Measurements from ENCODE around the gene COL6A1.

The COL6A1 gene

DNA sequence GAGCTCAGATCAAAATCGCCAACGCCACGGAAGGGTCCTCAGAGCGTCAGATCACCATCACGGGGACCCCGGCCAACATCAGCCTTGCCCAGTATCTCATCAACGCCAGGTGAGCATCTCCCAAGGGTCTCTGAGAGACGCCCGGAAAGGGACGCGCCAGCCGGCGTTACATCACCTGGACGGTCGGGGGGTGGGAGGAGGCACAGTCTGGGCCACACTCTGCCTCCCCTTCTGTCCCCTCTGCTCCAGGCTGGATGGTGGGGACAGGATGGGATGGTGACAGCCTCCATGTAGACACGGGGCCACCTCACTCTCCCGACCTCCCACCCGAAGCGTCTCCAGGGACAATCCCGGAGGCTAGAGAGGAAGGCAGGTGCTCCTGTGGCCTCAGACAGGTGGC, 41.5 kb upstream of the COL6A1 start:
- Histone ChIP-seq H3K9me3 (ENCODE audit: control insufficient read depth, insufficient read depth, low read length) (no peaks in the 10 kb centered on the region), H4K20me1 (ENCODE audit: control insufficient read depth, insufficient read depth, low read depth, low read length) (no peaks in the 10 kb centered on the region), H3K4me1 (ENCODE audit: control insufficient read depth, low read length) (no peaks in the 10 kb centered on the region), H3F3A (ENCODE audit: control insufficient read depth, insufficient read depth) (no peaks in the 10 kb centered on the region), H3K36me3 (ENCODE audit: control insufficient read depth, low read length) (no peaks in the 10 kb centered on the region), H3K9me2 (replicated peaks; ENCODE audit: control insufficient read depth, low read length) (no peaks in the 10 kb centered on the region), H3K27me3 (ENCODE audit: control insufficient read depth, low read length) (no peaks in the 10 kb centered on the region), H3K27ac (ENCODE audit: low read depth, low read length) (no peak overlapping the region), H3K4me2 (ENCODE audit: low read length) (no peak overlapping the region), H3K79me2 (ENCODE audit: control insufficient read depth, low read length) (no peaks in the 10 kb centered on the region), H3K4me3 (ENCODE audit: low read length) (no peak overlapping the region)
- no peak for TF ChIP-seq EZH2phosphoT487 (IDR thresholded peaks at IDR 0.05; ENCODE audit: borderline replicate concordance, low read length)
- TF ChIP-seq, protein P1, sequence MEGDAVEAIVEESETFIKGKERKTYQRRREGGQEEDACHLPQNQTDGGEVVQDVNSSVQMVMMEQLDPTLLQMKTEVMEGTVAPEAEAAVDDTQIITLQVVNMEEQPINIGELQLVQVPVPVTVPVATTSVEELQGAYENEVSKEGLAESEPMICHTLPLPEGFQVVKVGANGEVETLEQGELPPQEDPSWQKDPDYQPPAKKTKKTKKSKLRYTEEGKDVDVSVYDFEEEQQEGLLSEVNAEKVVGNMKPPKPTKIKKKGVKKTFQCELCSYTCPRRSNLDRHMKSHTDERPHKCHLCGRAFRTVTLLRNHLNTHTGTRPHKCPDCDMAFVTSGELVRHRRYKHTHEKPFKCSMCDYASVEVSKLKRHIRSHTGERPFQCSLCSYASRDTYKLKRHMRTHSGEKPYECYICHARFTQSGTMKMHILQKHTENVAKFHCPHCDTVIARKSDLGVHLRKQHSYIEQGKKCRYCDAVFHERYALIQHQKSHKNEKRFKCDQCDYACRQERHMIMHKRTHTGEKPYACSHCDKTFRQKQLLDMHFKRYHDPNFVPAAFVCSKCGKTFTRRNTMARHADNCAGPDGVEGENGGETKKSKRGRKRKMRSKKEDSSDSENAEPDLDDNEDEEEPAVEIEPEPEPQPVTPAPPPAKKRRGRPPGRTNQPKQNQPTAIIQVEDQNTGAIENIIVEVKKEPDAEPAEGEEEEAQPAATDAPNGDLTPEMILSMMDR (IDR thresholded peaks at IDR 0.05; ENCODE audit: low read depth, low read length, poor library complexity, severe bottlenecking) = no peak

DNA sequence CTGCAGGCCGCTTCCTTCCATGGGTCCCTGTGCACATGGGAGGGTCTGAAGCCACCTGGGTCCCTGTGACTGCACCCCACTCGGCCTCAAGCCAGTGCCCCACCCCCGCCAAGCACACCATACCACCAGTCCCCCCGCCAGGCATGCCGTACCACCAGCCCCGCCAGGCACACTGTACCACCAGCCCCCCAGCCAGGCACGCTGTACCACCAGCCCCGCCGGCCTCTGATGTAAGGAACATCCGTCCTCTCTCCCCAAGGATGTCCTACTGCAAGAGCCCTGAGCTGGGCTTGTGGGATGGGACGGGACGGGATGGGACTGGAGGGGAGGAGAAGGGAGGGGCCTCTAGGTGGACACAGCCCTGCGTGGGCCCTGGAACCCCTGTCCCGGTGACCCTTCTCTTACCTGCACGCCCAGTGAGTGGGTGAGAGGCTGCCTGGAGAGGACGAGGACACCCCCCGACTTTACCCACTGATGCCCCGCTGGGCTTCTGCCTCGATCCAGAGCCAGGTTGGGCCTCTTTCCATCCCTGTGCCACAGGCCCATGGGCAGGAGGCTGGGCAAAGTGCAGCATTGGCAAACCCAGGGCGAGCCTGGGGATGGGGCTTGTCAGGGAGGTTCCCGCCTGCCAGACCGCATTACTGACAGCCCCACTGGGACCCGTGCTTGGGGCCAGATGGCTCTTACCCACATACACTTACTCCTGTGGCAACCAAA, 40.8 kb upstream of the COL6A1 start:
- TF ChIP-seq, protein P1 (IDR thresholded peaks at IDR 0.05; ENCODE audit: low read depth, low read length, poor library complexity, severe bottlenecking) = no peak
- TF ChIP-seq EZH2phosphoT487 (IDR thresholded peaks at IDR 0.05; ENCODE audit: borderline replicate concordance, low read length) = no peak

DNA sequence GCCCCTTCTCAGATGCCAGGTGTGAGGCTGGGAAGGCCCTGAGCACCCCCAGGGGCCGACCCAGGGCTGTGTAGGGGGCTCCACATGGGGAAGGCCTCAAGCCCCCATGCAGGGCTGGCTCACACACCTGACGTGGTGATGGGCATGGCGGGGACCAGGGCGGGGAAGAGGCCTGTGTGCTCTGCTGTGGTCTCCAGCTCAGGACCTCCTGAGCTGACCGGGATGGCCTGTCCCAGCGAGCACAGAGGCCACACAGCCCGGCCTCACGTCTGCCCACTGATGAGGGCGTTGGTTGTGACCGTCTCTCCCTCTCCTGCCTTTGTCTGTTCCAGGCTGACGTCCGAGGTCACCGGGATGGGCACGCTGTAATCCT, 40.2 kb upstream of the COL6A1 start:
- H3K79me2 ChIP-seq (ENCODE audit: control insufficient read depth, low read length) = no peaks in the 10 kb centered on the region
- no peaks in the 10 kb centered on the region for H3K4me1 ChIP-seq (ENCODE audit: control insufficient read depth, low read length)
- no peaks in the 10 kb centered on the region for H3K9me2 ChIP-seq (replicated peaks; ENCODE audit: control insufficient read depth, low read length)
- no peaks in the 10 kb centered on the region for H3K36me3 ChIP-seq (ENCODE audit: control insufficient read depth, low read length)
- no peak overlapping the region for H3K4me3 ChIP-seq (ENCODE audit: low read length)
- no peaks in the 10 kb centered on the region for H3K9me3 ChIP-seq (ENCODE audit: control insufficient read depth, insufficient read depth, low read length)
- H3K27me3 ChIP-seq (ENCODE audit: control insufficient read depth, low read length) = no peaks in the 10 kb centered on the region
- H4K20me1 ChIP-seq (ENCODE audit: control insufficient read depth, insufficient read depth, low read depth, low read length) = no peaks in the 10 kb centered on the region
- no peak overlapping the region for H3K27ac ChIP-seq (ENCODE audit: low read depth, low read length)
- H3F3A ChIP-seq (ENCODE audit: control insufficient read depth, insufficient read depth) = no peaks in the 10 kb centered on the region
- H3K4me2 ChIP-seq (ENCODE audit: low read length) = no peak overlapping the region
- TF ChIP-seq, protein P1 (IDR thresholded peaks at IDR 0.05; ENCODE audit: low read depth, low read length, poor library complexity, severe bottlenecking) = no peak
- TF ChIP-seq EZH2phosphoT487 (IDR thresholded peaks at IDR 0.05; ENCODE audit: borderline replicate concordance, low read length) = no peak

More for the DNA sequence above, 40.8 kb upstream of the COL6A1 start:
- no peaks in the 10 kb centered on the region for H4K20me1 ChIP-seq (ENCODE audit: control insufficient read depth, insufficient read depth, low read depth, low read length)
- H3K9me2 ChIP-seq (replicated peaks; ENCODE audit: control insufficient read depth, low read length) = no peaks in the 10 kb centered on the region
- H3K4me3 ChIP-seq (ENCODE audit: low read length) = no peak overlapping the region
- no peaks in the 10 kb centered on the region for H3K4me1 ChIP-seq (ENCODE audit: control insufficient read depth, low read length)
- no peak overlapping the region for H3K27ac ChIP-seq (ENCODE audit: low read depth, low read length)
- no peaks in the 10 kb centered on the region for H3K9me3 ChIP-seq (ENCODE audit: control insufficient read depth, insufficient read depth, low read length)
- H3K36me3 ChIP-seq (ENCODE audit: control insufficient read depth, low read length) = no peaks in the 10 kb centered on the region
- H3K4me2 ChIP-seq (ENCODE audit: low read length) = no peak overlapping the region
- H3K79me2 ChIP-seq (ENCODE audit: control insufficient read depth, low read length) = no peaks in the 10 kb centered on the region
- H3F3A ChIP-seq (ENCODE audit: control insufficient read depth, insufficient read depth) = no peaks in the 10 kb centered on the region
- H3K27me3 ChIP-seq (ENCODE audit: control insufficient read depth, low read length) = no peaks in the 10 kb centered on the region

Measured in DOHH2 (cell line).